T47D (cell line): ENCODE results near the gene AKIRIN1.
"Not testable (repeated sequence)": the region's sequence is repeated elsewhere in the genome, so short reads cannot be mapped to it uniquely, and the experiment has no call there.

ENCODE experiments used
- DNase-seq, 2 experiments: peaks; one replicate each; pipeline versions ENCODE4 v3.0.0 to v3.0.0-alpha.2; 2011 to 2012; ENCODE audit warnings: low read depth in 1 of 2, low spot score in 1 of 2
- JUND ChIP-seq: IDR thresholded peaks from 2 replicates; pipeline ENCODE4 v1.6.1; 2012; ENCODE audit warnings: low read depth
- in situ Hi-C: cut with HindIII; loops from 2 replicates; pipeline ENCODE4 v1.10.0; 2016; ENCODE audit warnings: low sequenced_read_pairs, low pct_unique_long_range_greater_than_20kb

AKIRIN1 gene

GRCh38 chr1:39006726-39007645, 15.9 kb downstream of the AKIRIN1 start:
- TF ChIP-seq JUND = no peak
- DNase-seq = no peak
- in situ Hi-C loops = no loop called here

- in situ Hi-C loops, DNase-seq: not testable (repeated sequence)
Measured at GRCh38 chr1:39014956-39015355, 23.9 kb downstream of the AKIRIN1 start.

GRCh38 chr1:39016604-39017171, 25.6 kb downstream of the AKIRIN1 start:
- in situ Hi-C loops = no loop called here
- no peak for DNase-seq
- no peak for TF ChIP-seq JUND

GRCh38 chr1:39017266-39017665, 26.2 kb downstream of the AKIRIN1 start:
- DNase-seq = no peak
- in situ Hi-C loops = no loop called here
- TF ChIP-seq JUND = no peak

- in situ Hi-C loops, DNase-seq: not testable (repeated sequence)
Measured at GRCh38 chr1:39020494-39020893, 29.4 kb downstream of the AKIRIN1 start.

- DNase-seq = no peak
- TF ChIP-seq JUND = no peak
- in situ Hi-C loops = no loop called here
Measured at GRCh38 chr1:39021426-39021825, 30.4 kb downstream of the AKIRIN1 start.

- no peak for DNase-seq
- no peak for TF ChIP-seq JUND
- in situ Hi-C loops = no loop called here
Measured at GRCh38 chr1:39023140-39023539, 32.1 kb downstream of the AKIRIN1 start.

GRCh38 chr1:39026051-39026865, 35.2 kb downstream of the AKIRIN1 start, which contains the start of gene NDUFS5:
Gene NDUFS5, plus strand, starts transcription at chr1:39026350. Its CDS starts 2,375 bp downstream, at chr1:39028725.
- DNase-seq = peak; percentile 31 to 92
- in situ Hi-C loops = no loop called here
- TF ChIP-seq JUND = no peak

GRCh38 chr1:39026866-39027507, 35.9 kb downstream of the AKIRIN1 start:
- in situ Hi-C loops = no loop called here
- DNase-seq = no peak
- TF ChIP-seq JUND = no peak

GRCh38 chr1:39034114-39034654, 43.1 kb downstream of the AKIRIN1 start:
- no peak for DNase-seq
- in situ Hi-C loops = no loop called here
- no peak for TF ChIP-seq JUND

GRCh38 chr1:39036678-39037077, 45.6 kb downstream of the AKIRIN1 start:
- in situ Hi-C loops = no loop called here
- no peak for DNase-seq
- TF ChIP-seq JUND = no peak

GRCh38 chr1:39043513-39043912, 52.4 kb downstream of the AKIRIN1 start:
- no peak for DNase-seq
- in situ Hi-C loops = no loop called here
- TF ChIP-seq JUND = no peak
